AG10803 (cell line): ENCODE measurements around the gene TDRD9.
A peak's percentile ranks its signal among the peaks of the same experiment; 100 is the strongest.

Source experiments
- DNase-seq: peaks from one replicate; pipeline ENCODE4 v3.0.0; 2010; ENCODE audit warnings: low read depth
- H3K4me3 ChIP-seq: 2 replicates; pipeline ENCODE4 v1.5.1; 2011; ENCODE audit warnings: mild to moderate bottlenecking, low read length, control low read depth
- TF ChIP-seq, protein P1 (sequence below): conservative IDR thresholded peaks from 2 replicates; pipeline ENCODE4 v1.5.1; 2011; ENCODE audit warnings: mild to moderate bottlenecking, low read length, control low read depth, inconsistent platforms

Gene TDRD9

DNA sequence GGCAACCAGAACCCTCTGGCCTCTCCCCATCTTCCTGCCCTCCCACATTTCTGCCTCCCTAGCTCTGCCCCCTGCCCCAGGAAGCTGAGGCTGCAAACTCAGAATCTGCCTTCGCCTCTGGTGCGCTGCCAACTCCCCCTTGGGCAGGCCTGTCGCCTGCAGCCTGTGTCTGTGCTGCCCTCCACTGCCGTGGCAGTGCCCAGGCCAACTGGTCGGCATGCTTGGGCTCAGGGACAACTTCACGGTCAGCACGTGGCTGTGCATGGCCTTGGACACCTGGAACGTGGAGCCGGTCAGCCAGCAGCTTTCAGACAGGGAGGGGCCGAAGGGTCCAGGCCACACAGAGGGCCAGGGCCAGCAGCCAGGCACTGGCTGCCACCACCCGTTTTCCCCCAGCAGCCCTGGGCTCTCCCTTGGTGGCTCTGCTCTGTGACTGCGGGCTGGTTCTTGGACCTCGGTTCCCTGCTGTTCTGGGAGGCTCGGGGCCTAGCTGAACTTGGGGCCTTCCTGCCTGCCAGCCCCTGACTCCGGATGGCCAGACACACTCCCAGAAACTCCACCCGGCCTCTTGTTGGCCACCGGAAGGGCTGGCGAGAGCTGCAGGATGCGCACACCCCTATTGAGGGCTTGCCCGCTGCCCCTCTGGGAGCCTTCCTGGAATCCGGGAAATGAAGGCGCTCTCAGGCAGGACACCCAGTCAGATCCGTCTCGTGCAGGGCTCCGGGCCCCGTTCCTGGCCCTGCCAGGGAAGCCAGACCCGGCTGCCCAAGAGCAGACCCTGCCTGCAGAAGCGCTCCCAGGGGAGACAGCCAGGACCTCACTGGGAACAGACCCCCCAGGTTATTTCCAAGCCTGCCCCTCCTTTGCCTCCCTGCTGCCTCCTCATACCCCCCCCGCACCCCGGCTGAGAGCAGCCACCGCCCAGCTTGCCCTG is 46.7 kb upstream of the TDRD9 start:
- no peak for DNase-seq
- TF ChIP-seq, protein P1, sequence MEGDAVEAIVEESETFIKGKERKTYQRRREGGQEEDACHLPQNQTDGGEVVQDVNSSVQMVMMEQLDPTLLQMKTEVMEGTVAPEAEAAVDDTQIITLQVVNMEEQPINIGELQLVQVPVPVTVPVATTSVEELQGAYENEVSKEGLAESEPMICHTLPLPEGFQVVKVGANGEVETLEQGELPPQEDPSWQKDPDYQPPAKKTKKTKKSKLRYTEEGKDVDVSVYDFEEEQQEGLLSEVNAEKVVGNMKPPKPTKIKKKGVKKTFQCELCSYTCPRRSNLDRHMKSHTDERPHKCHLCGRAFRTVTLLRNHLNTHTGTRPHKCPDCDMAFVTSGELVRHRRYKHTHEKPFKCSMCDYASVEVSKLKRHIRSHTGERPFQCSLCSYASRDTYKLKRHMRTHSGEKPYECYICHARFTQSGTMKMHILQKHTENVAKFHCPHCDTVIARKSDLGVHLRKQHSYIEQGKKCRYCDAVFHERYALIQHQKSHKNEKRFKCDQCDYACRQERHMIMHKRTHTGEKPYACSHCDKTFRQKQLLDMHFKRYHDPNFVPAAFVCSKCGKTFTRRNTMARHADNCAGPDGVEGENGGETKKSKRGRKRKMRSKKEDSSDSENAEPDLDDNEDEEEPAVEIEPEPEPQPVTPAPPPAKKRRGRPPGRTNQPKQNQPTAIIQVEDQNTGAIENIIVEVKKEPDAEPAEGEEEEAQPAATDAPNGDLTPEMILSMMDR, result no peak
- no peak overlapping the region for H3K4me3 ChIP-seq

DNA sequence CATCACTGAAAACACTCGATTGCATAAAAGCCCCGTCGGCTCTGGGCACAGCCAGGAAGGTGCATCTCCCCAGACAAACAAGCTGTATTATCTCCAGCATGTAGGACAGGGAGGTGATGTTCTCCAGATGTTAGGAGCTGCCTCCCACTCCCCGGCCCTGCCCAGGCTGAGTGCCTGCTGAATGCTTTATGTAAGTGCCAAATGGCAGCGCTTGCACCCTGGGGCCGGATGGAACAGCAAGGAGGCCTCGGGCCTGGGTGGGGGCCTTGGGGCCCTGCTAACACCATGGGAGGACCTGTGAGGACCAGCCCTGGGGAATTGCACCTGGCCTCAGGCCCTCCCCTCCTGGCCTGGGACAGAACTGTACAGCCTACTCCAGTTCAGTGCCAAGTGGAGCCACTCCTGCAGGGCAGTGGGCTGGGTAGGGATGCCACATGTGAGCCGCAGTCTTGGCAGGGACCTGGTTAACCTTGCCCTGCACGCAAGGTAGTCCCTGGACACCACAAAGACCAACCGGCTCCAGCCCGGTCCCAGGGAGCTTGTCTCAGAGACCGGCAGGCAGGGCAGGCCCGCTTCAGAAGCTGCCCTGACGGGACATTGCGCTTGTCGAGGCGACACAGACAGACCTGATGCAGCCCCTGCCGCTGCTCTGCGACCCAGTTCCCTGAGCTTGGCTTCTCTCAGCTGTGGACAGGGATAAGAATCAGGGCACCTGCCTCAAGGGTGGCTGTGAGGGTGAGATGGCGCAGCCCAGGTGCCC is 45.6 kb upstream of the TDRD9 start:
- TF ChIP-seq, protein P1, result no peak
- no peak overlapping the region for H3K4me3 ChIP-seq

DNA sequence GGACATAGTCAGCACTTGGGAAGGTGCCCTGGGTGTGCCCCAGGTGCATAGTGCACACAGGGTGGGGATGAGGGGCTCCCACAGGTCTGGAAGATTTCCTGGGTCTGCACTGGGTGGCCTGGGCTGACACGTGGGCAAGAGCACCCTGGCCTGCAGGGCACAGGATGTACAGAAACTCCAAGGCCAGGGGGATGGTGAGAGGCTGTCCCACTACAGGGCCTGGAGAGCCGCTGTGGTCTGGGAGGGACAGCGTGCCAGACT is 45.1 kb upstream of the TDRD9 start:
- TF ChIP-seq, protein P1, result no peak
- DNase-seq, result no peak
- no peak overlapping the region for H3K4me3 ChIP-seq

More for the DNA sequence above, 45.6 kb upstream of the TDRD9 start:
- DNase-seq, result no peak

DNA sequence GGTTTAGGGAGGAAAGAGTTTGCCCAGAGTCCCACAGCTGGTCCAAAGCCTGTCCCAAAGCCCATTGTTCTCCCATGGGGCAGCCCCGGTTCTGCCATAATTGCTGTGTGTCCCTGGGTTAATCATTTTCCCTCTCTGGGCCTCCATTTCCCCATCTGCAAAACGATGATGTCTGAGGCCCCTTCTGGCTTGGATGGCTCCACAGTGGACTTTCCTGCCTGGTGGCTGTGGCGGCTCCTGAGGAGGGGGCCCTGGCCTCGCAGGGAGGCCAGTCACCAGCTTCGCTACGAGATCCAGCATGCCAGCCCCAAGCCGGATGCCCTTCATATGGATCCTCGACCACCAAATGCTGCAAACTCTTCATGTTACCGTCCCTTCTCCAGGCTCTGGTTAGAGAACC is 43.4 kb upstream of the TDRD9 start:
- DNase-seq, result no peak
- TF ChIP-seq, protein P1, result no peak
- H3K4me3 ChIP-seq, result no peak overlapping the region

DNA sequence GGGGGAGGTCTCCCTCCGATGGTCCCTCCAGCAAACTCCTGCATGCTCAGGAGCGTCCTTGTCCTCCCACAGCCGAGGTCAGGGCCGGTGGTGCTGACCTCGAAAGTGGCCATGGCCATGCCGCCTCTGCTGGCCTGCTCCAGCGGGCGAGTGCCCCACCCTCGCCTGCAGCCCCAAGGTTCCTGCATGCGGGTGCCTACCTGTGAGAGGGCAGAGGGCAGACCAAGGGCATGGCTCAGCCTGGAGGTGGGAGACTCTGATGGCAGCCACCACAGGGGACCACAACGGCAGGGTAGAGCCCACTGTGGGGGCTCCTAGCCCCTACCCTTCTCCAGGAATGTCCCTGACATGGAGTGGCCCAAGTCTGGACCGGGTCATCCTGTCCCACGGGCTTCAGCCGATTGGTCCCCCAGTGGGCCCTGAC is 42.7 kb upstream of the TDRD9 start:
- TF ChIP-seq, protein P1, result no peak
- no peak for DNase-seq

DNA sequence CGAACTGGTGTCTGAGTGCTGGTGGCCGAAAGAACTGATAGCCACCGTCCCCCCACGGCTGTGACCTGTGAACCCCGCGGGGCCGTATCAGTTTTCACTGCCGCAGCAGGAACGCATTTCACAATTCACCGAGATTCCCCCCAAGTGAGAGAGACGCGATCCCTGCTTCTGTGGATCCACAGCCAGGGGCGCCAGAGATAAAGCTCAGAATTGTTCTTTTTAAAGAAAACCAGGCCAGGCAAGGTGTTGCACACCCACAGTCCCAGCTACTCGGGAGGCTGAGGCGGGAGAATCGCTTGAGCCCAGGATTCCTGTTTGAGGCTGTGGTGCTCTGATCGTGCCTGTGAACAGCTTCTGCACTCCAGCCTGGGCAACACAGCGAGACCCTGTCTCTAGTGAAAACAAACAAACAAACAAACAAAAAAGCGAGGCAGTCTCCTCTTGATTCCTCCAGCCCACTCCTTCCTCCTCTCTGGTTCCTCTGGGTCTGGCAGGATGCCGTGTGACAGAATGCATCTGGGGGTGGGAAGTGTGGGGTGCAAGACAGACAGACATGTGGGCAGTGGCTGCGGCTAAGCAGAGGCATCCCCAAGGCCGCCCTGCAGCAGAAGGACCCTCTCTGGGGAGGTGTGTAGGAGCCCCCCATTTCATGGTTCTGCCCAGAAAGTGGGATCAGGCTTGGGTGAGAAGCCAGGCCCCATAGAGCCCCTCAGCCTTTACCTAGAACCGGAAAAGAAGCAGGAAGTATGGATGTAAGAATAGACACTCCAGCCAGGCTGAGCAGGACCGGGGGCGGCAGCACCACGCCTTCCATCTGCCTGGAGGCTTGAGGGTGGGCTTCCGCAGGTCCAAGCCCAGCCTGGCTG is 41.7 kb upstream of the TDRD9 start:
- H3K4me3 ChIP-seq, result no peak overlapping the region
- no peak for DNase-seq
- TF ChIP-seq, protein P1, result peak; percentile 10; the same call in 1 of the 2 replicates

More for the DNA sequence above, 42.7 kb upstream of the TDRD9 start:
- no peak overlapping the region for H3K4me3 ChIP-seq
